OCI-LY7 (cell line): Measurements from ENCODE around the gene CFLAR.

Experiments used
- CTCF ChIP-seq: fragments of 200-600 bp; sonication (generic); conservative IDR thresholded peaks from 2 replicates; pipeline ENCODE4 v1.5.1; 2014; ENCODE audit warnings: mild to moderate bottlenecking, antibody characterized with exemption, low read length, moderate library complexity, mixed read lengths
- EZH2phosphoT487 ChIP-seq: fragments of 200-600 bp; sonication (generic); IDR thresholded peaks from 2 replicates; pipeline ENCODE4 v1.6.1; 2018; ENCODE audit warnings: low read depth, borderline replicate concordance, mild to moderate bottlenecking, mixed run types, antibody characterized with exemption, low read length, moderate library complexity, mixed read lengths

DNA sequence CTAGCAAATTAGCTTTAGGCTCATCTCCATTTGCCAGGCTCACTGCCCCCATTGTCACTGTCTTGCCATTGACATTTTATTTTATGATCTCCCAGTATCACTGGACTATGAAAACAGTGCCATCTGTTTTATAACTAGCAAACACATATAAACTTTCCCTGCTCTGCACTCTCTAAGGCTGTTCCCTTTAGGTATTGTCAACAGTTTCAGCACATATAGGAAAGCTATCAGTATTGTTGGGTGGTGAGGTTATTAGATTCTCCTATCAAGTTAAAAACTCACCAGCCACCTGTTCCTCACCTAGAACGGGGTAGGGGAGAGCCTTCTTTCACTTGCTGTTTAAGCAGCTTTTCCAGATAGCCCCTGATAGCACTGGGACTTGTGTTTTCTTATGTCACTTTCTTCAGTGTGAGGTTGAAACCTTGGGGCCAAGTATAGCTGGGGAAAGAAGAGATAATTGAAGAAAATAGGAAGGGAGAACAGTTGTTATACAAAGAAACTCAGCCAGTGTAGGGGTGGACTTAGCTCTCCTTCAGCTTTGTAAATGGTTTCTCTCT, 32.5 kb downstream of the CFLAR start:
- TF ChIP-seq CTCF (no peak), EZH2phosphoT487 (no peak)
